NT2/D1 (cell line): ENCODE data around the gene GRIN2C.
"Not testable (repeated sequence)": the region's sequence is repeated elsewhere in the genome, so short reads cannot be mapped to it uniquely, and the experiment has no call there.

Experiments
- DNase-seq: peaks from one replicate; pipeline ENCODE4 v3.0.0-alpha.2; 2011; ENCODE audit warnings: low read depth, low spot score
- H3K27me3 ChIP-seq: 2 replicates; pipeline ENCODE4 v1.6.0; 2011; ENCODE audit warnings: mild to moderate bottlenecking; ENCODE audit not compliant: insufficient read length, insufficient read depth
- H3K36me3 ChIP-seq: 2 replicates; pipeline ENCODE4 v1.6.1; 2011; ENCODE audit warnings: mild to moderate bottlenecking, low read length, mixed read lengths; ENCODE audit not compliant: insufficient read depth, insufficient read length
- H3K4me1 ChIP-seq: 2 replicates; pipeline ENCODE4 v1.5.1; 2011; ENCODE audit not compliant: insufficient read depth, insufficient read length
- H3K4me3 ChIP-seq: 2 replicates; pipeline ENCODE4 v1.5.1; 2011; ENCODE audit warnings: low read depth; ENCODE audit not compliant: insufficient read length
- H3K9ac ChIP-seq: 2 replicates; pipeline ENCODE4 v1.6.0; 2011; ENCODE audit warnings: low read depth; ENCODE audit not compliant: insufficient read length
- H3K9me3 ChIP-seq: 2 replicates; pipeline ENCODE4 v1.5.1; 2011; ENCODE audit warnings: mild to moderate bottlenecking, low read length; ENCODE audit not compliant: insufficient read depth
- SUZ12 ChIP-seq: IDR thresholded peaks from 2 replicates; pipeline ENCODE4 v1.6.1; 2011; ENCODE audit not compliant: insufficient read length, insufficient read depth; ENCODE audit errors: extremely low read depth
- YY1 ChIP-seq: IDR thresholded peaks from 2 replicates; pipeline ENCODE4 v1.6.1; 2011; ENCODE audit not compliant: insufficient read length, insufficient read depth
- ZNF274 ChIP-seq: IDR thresholded peaks from 2 replicates; pipeline ENCODE4 v1.6.1; 2011; ENCODE audit warnings: mild to moderate bottlenecking, low read depth, low read length

The GRIN2C gene

GRCh38 chr17:74859459-74860228 is at the start of gene GRIN2C:
Gene GRIN2C, minus strand, starts transcription at chr17:74859885. Its CDS starts 4,793 bp downstream, at chr17:74855092.
- H3K4me1 ChIP-seq = peaks cover 14% of the 10 kb centered on the region
- TF ChIP-seq ZNF274 = no peak
- TF ChIP-seq YY1 = no peak
- no peak for TF ChIP-seq SUZ12
- peak within 1 kb of the TSS; percentile 30 for H3K4me3 ChIP-seq
- no peaks in the 10 kb centered on the region for H3K9me3 ChIP-seq
- peaks cover 69% of the 10 kb centered on the region for H3K27me3 ChIP-seq
- H3K36me3 ChIP-seq = peaks cover 17% of the 10 kb centered on the region
- DNase-seq = no peak
- peak within 1 kb of the TSS; percentile 76 for H3K9ac ChIP-seq

- not testable (repeated sequence) for H3K36me3 ChIP-seq, H3K27me3 ChIP-seq, DNase-seq, H3K9me3 ChIP-seq, H3K4me1 ChIP-seq, H3K4me3 ChIP-seq, H3K9ac ChIP-seq
Observed at GRCh38 chr17:74909097-74909496, 49.4 kb upstream of the GRIN2C start.

DNA sequence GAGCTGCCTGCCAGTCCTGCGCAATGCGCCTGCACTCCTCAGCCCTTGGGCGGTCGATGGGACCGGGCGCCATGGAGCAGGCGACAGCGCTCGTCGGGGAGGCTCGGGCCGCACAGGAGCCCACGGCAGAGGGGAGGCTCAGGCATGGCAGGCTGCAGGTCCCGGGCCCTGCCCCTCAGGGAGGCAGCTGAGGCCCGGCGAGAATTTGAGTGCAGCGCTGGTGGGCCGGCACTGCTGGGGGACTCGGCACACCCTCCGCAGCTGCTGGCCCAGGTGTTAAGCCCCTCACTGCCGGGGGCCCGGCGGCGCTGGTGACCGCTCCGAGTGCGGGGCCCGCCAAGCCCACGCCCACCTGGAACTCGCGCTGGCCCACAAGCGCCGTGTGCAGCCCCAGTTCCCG is 47.3 kb upstream of the GRIN2C start:
- Histone ChIP-seq H3K4me3 (no peak overlapping the region), H3K36me3 (no peaks in the 10 kb centered on the region), H3K9me3 (peaks cover 10% of the 10 kb centered on the region; the same call in 1 of the 2 replicates), H3K27me3 (no peaks in the 10 kb centered on the region), H3K4me1 (peaks cover 7% of the 10 kb centered on the region), H3K9ac (no peak overlapping the region)
- no peak for DNase-seq
- TF ChIP-seq SUZ12 = no peak
- TF ChIP-seq YY1 = no peak
- no peak for TF ChIP-seq ZNF274

GRCh38 chr17:74906214-74906793 is 46.6 kb upstream of the GRIN2C start:
- H3K4me3 ChIP-seq, H3K4me1 ChIP-seq, H3K9ac ChIP-seq, H3K9me3 ChIP-seq, DNase-seq, H3K27me3 ChIP-seq, H3K36me3 ChIP-seq: not testable (repeated sequence)

- DNase-seq = no peak
- no peak overlapping the region for H3K4me3 ChIP-seq
- no peaks in the 10 kb centered on the region for H3K36me3 ChIP-seq
- no peaks in the 10 kb centered on the region for H3K27me3 ChIP-seq
- H3K9me3 ChIP-seq = peaks cover 10% of the 10 kb centered on the region; the same call in 1 of the 2 replicates
- peaks cover 7% of the 10 kb centered on the region for H3K4me1 ChIP-seq
- no peak overlapping the region for H3K9ac ChIP-seq
- no peak for TF ChIP-seq YY1
Observed at GRCh38 chr17:74904687-74905409, 45.2 kb upstream of the GRIN2C start.

- TF ChIP-seq YY1 = no peak
- TF ChIP-seq SUZ12 = no peak
- TF ChIP-seq ZNF274 = no peak
Observed at GRCh38 chr17:74903671-74904070, 44.0 kb upstream of the GRIN2C start.

DNA sequence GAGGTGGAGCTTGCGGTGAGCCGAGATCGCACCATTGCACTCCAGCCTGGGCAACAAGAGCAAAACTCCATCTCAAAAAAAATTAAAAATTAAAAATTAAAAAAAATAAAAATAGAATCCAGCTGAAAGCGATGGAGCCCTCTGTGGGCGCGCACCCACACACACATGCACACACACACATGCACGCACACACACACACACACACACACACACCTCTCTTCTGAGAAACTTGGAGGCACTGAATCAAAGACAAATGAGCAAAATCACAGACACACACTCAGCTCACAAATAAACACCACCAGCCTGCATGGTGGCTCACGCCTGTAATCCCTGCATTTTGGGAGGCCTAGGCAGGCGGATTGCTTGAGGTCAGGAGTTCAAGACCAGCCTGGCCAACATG is 43.3 kb upstream of the GRIN2C start:
- Histone ChIP-seq H3K9me3 (peaks cover 10% of the 10 kb centered on the region; the same call in 1 of the 2 replicates), H3K9ac (no peak overlapping the region), H3K36me3 (no peaks in the 10 kb centered on the region), H3K27me3 (no peaks in the 10 kb centered on the region), H3K4me3 (no peak overlapping the region), H3K4me1 (peaks cover 7% of the 10 kb centered on the region)
- DNase-seq = no peak
- TF ChIP-seq ZNF274 = no peak
- TF ChIP-seq YY1 = no peak
- no peak for TF ChIP-seq SUZ12

More at GRCh38 chr17:74903671-74904070, 44.0 kb upstream of the GRIN2C start:
- H3K27me3 ChIP-seq = no peaks in the 10 kb centered on the region
- no peak for DNase-seq
- H3K36me3 ChIP-seq = no peaks in the 10 kb centered on the region
- no peak overlapping the region for H3K4me3 ChIP-seq
- H3K9ac ChIP-seq = no peak overlapping the region
- H3K9me3 ChIP-seq = peaks cover 10% of the 10 kb centered on the region; the same call in 1 of the 2 replicates
- H3K4me1 ChIP-seq = peaks cover 7% of the 10 kb centered on the region
